GM10847 (cell line): ENCODE data around the gene AGO4.

Experiments
- POLR2A ChIP-seq: IDR thresholded peaks from 2 replicates; pipeline ENCODE4 v1.6.1; 2011; ENCODE audit not compliant: insufficient read length; ENCODE audit errors: extremely low read depth

AGO4 gene

GRCh38 chr1:35851132-35851869, 43.5 kb downstream of the AGO4 start:
- TF ChIP-seq POLR2A: no peak

GRCh38 chr1:35852241-35852640, 44.4 kb downstream of the AGO4 start:
- TF ChIP-seq POLR2A: no peak

GRCh38 chr1:35854989-35855700, 47.3 kb downstream of the AGO4 start:
- TF ChIP-seq POLR2A: no peak

- no peak for TF ChIP-seq POLR2A
Measured at GRCh38 chr1:35856964-35857363, 49.1 kb downstream of the AGO4 start.

GRCh38 chr1:35857830-35858229, 50.0 kb downstream of the AGO4 start:
- no peak for TF ChIP-seq POLR2A

- TF ChIP-seq POLR2A: no peak
Measured at GRCh38 chr1:35860696-35861095, 52.9 kb downstream of the AGO4 start.

- TF ChIP-seq POLR2A: no peak
Measured at GRCh38 chr1:35863136-35863535, 55.3 kb downstream of the AGO4 start.

- no peak for TF ChIP-seq POLR2A
Measured at GRCh38 chr1:35863881-35864625, 56.2 kb downstream of the AGO4 start.

- TF ChIP-seq POLR2A: no peak
Measured at GRCh38 chr1:35864813-35865212, 57.0 kb downstream of the AGO4 start.

GRCh38 chr1:35866991-35867390, 59.2 kb downstream of the AGO4 start:
- no peak for TF ChIP-seq POLR2A

- TF ChIP-seq POLR2A: no peak
Measured at GRCh38 chr1:35870651-35871309, 63.0 kb downstream of the AGO4 start.

- TF ChIP-seq POLR2A: no peak
Measured at GRCh38 chr1:35873243-35873750, 65.5 kb downstream of the AGO4 start.

- no peak for TF ChIP-seq POLR2A
Measured at GRCh38 chr1:35876988-35877387, 69.2 kb downstream of the AGO4 start.

- no peak for TF ChIP-seq POLR2A
Measured at GRCh38 chr1:35881850-35882273, 74.0 kb downstream of the AGO4 start.

- no peak for TF ChIP-seq POLR2A
Measured at GRCh38 chr1:35882586-35882944, 74.7 kb downstream of the AGO4 start.
